Breast epithelium (tissue), 3 donors: ENCODE measurements around the gene SIVA1.

Experiments used
- POLR2A ChIP-seq: fragments of 450-650 bp; IDR thresholded peaks from one replicate; pipeline ENCODE4 v1.6.1; 2016; ENCODE audit warnings: antibody characterized with exemption, mild to moderate bottlenecking, moderate library complexity
- POLR2AphosphoS5 ChIP-seq, 3 donors: sonication (generic); formaldehyde crosslinking; IDR thresholded peaks; one replicate each; pipeline ENCODE4 v1.6.1; 2017; ENCODE audit warnings: antibody characterized with exemption in 3 of 3
- TF ChIP-seq, protein P1 (sequence below), 3 donors: fragments of 450-650 bp; IDR thresholded peaks; one replicate each; pipeline ENCODE4 v1.5.1; 2016 to 2017; ENCODE audit warnings: antibody characterized with exemption in 3 of 3, mild to moderate bottlenecking in 3 of 3, moderate library complexity in 3 of 3

DNA sequence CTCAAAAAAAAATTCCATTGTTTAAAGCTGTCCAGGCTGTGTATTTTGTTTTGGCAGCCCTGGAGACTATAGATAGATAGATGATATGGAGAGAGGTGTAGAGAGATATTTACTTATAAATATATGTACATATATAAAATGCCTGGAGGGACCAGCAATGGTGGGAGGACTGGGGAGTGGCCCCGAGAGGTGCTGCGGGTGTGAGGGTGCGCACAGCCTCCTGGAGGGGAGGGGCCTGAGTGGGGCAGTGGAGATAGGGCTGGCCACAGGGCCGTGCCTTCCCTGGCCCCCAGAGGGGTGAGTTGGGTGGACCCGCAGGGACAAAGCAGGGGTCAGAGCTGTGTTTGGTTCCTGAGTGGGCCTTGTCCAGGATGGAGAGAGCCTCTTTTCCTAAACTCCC, 22.5 kb upstream of the SIVA1 start:
- TF ChIP-seq, protein P1, sequence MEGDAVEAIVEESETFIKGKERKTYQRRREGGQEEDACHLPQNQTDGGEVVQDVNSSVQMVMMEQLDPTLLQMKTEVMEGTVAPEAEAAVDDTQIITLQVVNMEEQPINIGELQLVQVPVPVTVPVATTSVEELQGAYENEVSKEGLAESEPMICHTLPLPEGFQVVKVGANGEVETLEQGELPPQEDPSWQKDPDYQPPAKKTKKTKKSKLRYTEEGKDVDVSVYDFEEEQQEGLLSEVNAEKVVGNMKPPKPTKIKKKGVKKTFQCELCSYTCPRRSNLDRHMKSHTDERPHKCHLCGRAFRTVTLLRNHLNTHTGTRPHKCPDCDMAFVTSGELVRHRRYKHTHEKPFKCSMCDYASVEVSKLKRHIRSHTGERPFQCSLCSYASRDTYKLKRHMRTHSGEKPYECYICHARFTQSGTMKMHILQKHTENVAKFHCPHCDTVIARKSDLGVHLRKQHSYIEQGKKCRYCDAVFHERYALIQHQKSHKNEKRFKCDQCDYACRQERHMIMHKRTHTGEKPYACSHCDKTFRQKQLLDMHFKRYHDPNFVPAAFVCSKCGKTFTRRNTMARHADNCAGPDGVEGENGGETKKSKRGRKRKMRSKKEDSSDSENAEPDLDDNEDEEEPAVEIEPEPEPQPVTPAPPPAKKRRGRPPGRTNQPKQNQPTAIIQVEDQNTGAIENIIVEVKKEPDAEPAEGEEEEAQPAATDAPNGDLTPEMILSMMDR (IDR thresholded peaks at IDR 0.05), result no peak
- no peak for TF ChIP-seq POLR2A
- TF ChIP-seq POLR2AphosphoS5 (IDR thresholded peaks at IDR 0.05), result no peak
